Measurements from ENCODE around the gene CEP97.
"Not testable (repeated sequence)": the region's sequence is repeated elsewhere in the genome, so short reads cannot be mapped to it uniquely, and the experiment has no call there.

Gene CEP97

DNA sequence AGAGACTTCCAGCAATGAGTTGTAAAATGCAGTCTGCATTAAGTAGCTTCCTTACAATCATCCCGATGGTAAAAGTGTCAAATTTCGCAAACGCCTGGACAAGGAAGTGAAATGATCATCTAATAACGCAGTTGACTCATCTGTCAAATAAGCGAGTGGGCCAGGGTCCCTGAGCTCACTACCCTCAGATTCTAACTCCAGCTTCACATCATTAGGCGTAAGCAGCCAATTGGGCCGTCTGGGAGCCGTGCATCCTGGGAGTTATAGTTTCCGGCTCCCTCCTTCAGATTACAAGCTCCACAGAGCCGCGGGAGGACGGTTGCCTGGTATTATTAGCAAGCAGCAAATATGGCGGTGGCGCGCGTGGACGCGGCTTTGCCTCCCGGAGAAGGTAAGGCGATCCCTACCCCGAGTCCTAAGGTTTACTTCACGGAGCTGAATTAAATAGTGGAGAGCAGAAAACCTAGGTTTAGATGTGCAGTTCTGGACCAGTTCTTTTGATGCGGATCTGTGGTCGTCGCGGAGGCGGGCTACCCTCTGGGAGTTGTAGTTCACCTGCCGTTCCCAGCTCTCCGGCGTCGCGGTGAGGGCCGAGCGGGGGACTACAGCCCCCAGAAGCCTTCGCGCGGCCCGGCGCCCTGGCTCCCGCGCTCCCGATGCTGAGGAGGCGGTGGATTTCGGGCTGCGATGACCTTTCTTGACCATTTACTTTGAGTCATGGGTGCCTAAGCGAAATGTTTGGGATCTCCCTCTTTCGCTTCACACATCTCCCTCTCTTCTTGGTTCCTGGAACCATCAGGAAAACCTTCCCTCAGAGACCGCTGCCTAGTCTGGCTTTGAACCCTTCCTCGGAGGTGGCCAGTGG lies at the start of gene CEP97:
Gene CEP97 (plus strand): TSS at position 286 of the 865 bp plus-strand sequence. CDS start 63 bp downstream, at position 349.
- H3K4me3 ChIP-seq (ENCODE audit: low read depth, low read length): peak within 1 kb of the TSS; percentile 86
- DNase-seq (ENCODE audit: low read depth, low spot score): peak; percentile 96
- TF ChIP-seq CTCF (IDR thresholded peaks at IDR 0.05; ENCODE audit: low read depth, low read length): no peak
- in situ Hi-C loops (cut with HindIII; ENCODE audit: low sequenced_read_pairs): no loop called here

GRCh38 chr3:101675709-101676215 lies 48.7 kb upstream of the CEP97 start:
- in situ Hi-C loops (cut with HindIII; ENCODE audit: low sequenced_read_pairs): no loop called here
- peak overlapping the region; percentile 98 for H3K4me3 ChIP-seq (ENCODE audit: low read depth, low read length)
- DNase-seq (ENCODE audit: low read depth, low spot score): no peak
- TF ChIP-seq CTCF (IDR thresholded peaks at IDR 0.05; ENCODE audit: low read depth, low read length): no peak

- in situ Hi-C loops (cut with HindIII; ENCODE audit: low sequenced_read_pairs): no loop called here
- peak; percentile 98 for DNase-seq (ENCODE audit: low read depth, low spot score)
- H3K4me3 ChIP-seq (ENCODE audit: low read depth, low read length): peak overlapping the region; percentile 98
- TF ChIP-seq CTCF (IDR thresholded peaks at IDR 0.05; ENCODE audit: low read depth, low read length): peak; percentile 2
Observed at GRCh38 chr3:101676216-101676764, 48.1 kb upstream of the CEP97 start.

DNA sequence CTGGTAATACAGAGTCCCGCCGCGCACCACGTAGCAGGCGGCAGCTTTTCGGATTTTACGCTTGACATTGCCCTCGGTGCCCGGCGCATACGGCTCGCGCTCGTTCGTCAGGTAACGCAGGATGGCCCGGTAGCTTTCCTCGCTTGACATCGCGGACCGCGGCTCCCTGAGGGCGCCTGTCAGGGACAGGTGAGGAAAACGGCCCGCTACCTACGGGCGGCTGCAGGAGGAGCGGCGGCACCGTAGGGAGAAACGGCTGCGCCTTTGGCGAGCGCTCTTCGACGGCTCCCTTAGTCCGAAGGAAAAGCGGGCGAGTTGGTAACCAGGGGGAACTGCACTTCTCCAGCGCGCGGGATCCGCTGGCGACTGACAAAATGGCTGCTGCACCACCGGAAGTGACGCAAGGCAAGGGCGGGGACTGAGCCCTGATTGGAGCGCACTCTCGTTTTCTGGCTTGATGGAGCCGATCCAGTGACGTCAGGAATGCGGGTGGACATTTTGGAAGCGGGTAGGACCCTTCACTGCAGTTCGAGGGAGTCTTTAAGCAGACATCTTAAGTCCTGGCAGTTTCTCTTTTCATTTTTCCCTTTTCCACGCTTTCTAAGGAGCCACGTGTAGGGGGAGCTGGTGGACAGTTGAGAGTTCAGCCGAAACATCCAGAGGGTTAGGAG lies 47.5 kb upstream of the CEP97 start, which contains the start of gene ZBTB11:
Gene ZBTB11 (minus strand): TSS at position 368 of the 671 bp plus-strand sequence. CDS start 218 bp downstream, at position 150.
- peak within 1 kb of the TSS; percentile 98 for H3K4me3 ChIP-seq (ENCODE audit: low read depth, low read length)
- peak; percentile 67 for TF ChIP-seq CTCF (IDR thresholded peaks at IDR 0.05; ENCODE audit: low read depth, low read length)
- in situ Hi-C loops (cut with HindIII; ENCODE audit: low sequenced_read_pairs): no loop called here
- DNase-seq (ENCODE audit: low read depth, low spot score): peak; percentile 100

DNA sequence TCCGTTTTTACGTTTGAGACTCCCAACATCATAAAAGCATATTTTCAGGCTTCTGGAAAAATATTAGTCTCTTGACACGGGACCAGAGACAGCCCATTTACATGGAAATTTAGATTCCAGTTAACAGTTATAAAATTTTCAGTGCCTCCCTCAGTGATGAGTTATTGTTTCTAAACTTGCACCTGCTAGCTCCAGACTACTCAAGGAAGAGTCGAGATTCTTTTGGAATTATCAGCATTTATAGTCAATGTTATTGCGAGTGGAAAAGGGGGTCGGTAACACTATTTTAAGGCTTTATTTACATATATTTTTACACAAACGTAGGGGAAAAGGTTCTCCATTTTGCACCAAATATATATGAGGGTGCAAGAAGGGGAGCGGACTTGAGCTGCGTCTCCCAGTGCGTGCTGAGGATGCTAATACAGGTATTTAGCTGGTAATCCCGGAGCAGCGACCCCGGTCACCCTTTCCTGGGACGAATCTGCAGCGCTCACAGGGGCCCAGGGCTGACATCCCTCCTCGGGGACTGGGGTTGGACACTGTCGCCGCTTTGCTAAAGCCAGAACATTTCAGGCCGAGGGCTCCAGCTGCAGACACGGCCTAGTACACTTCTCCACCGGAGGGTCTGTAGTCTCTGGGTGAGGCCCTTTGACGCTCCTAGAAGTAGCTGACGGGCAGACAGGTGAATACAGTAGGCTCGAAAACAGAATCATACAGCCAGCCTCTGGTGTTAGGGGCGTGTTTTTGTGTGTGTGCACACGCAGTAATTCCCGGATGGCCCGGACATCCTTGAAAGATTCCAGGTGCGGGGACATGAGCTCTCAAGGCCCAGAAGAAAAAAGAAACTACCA lies 46.8 kb upstream of the CEP97 start:
- DNase-seq (ENCODE audit: low read depth, low spot score): no peak
- in situ Hi-C loops (cut with HindIII; ENCODE audit: low sequenced_read_pairs): no loop called here
- no peak for TF ChIP-seq CTCF (IDR thresholded peaks at IDR 0.05; ENCODE audit: low read depth, low read length)
- peak overlapping the region; percentile 42 for H3K4me3 ChIP-seq (ENCODE audit: low read depth, low read length)

- H3K4me3 ChIP-seq (ENCODE audit: low read depth, low read length); in situ Hi-C loops (cut with HindIII; ENCODE audit: low sequenced_read_pairs): not testable (repeated sequence)
Observed at GRCh38 chr3:101678837-101679236, 45.6 kb upstream of the CEP97 start.

More at GRCh38 chr3:101678837-101679236, 45.6 kb upstream of the CEP97 start:
- not testable (repeated sequence) for DNase-seq (ENCODE audit: low read depth, low spot score)

All from astrocyte of the spinal cord (primary cell).